Activated CD4-positive, alpha-beta T cell treated with anti-CD3 and anti-CD28 coated beads for 48 hours (primary cell): ENCODE measurements around the gene TKFC.
A peak's percentile ranks its signal among the peaks of the same experiment; 100 is the strongest.

Experiments
- DNase-seq: peaks from one replicate; pipeline ENCODE4 v3.0.0-alpha.2; 2020

The TKFC gene

GRCh38 chr11:61325649-61326414, 7.2 kb upstream of the TKFC start:
- DNase-seq = no peak

- no peak for DNase-seq
Measured at GRCh38 chr11:61327669-61328071, 5.4 kb upstream of the TKFC start.

- no peak for DNase-seq
Measured at GRCh38 chr11:61328351-61328750, 4.7 kb upstream of the TKFC start.

- DNase-seq = no peak
Measured at GRCh38 chr11:61329871-61330270, 3.2 kb upstream of the TKFC start.

- DNase-seq = no peak
Measured at GRCh38 chr11:61331651-61332050, 1.4 kb upstream of the TKFC start.

GRCh38 chr11:61332281-61332796, 689 bp upstream of the TKFC start:
- DNase-seq = peak; percentile 31

- DNase-seq = no peak
Measured at GRCh38 chr11:61333550-61334433, 764 bp downstream of the TKFC start.

GRCh38 chr11:61334434-61335354, 1.7 kb downstream of the TKFC start:
- DNase-seq = peak; percentile 21

- DNase-seq = no peak
Measured at GRCh38 chr11:61335355-61335710, 2.3 kb downstream of the TKFC start.

GRCh38 chr11:61336171-61336935, 3.3 kb downstream of the TKFC start:
- DNase-seq = peak; percentile 87

- DNase-seq = no peak
Measured at GRCh38 chr11:61337706-61338470, 4.9 kb downstream of the TKFC start.

GRCh38 chr11:61338783-61339489, 5.9 kb downstream of the TKFC start:
- no peak for DNase-seq

GRCh38 chr11:61339490-61339878, 6.5 kb downstream of the TKFC start:
- DNase-seq = no peak

- DNase-seq = no peak
Measured at GRCh38 chr11:61340979-61341378, 8.0 kb downstream of the TKFC start.

GRCh38 chr11:61341706-61342105, 8.7 kb downstream of the TKFC start:
- no peak for DNase-seq

GRCh38 chr11:61342207-61342803, 9.3 kb downstream of the TKFC start:
- DNase-seq = no peak

GRCh38 chr11:61343792-61344745, 11.0 kb downstream of the TKFC start:
- no peak for DNase-seq

- no peak for DNase-seq
Measured at GRCh38 chr11:61345170-61345610, 12.2 kb downstream of the TKFC start.
